ENCODE results near the gene LRP3.
"Not testable (repeated sequence)": the region's sequence is repeated elsewhere in the genome, so short reads cannot be mapped to it uniquely, and the experiment has no call there.

The LRP3 gene

GRCh38 chr19:33176670-33177416 lies 17.3 kb upstream of the LRP3 start:
- peak; percentile 100 for DNase-seq

- DNase-seq = peak; percentile 92
These were observed 16.6 kb upstream of the LRP3 start for GRCh38 chr19:33177417-33177979.

- DNase-seq = no peak
These were observed 7.5 kb upstream of the LRP3 start for GRCh38 chr19:33186431-33187182.

GRCh38 chr19:33187183-33187540 lies 7.0 kb upstream of the LRP3 start:
- DNase-seq = no peak

GRCh38 chr19:33189453-33189852 lies 4.7 kb upstream of the LRP3 start:
- no peak for DNase-seq

- not testable (repeated sequence) for DNase-seq
These were observed 3.0 kb upstream of the LRP3 start for GRCh38 chr19:33191092-33191491.

- DNase-seq = no peak
These were observed 2.6 kb upstream of the LRP3 start for GRCh38 chr19:33191501-33191900.

GRCh38 chr19:33192010-33192409 lies 2.1 kb upstream of the LRP3 start:
- no peak for DNase-seq

- no peak for DNase-seq
These were observed 763 bp upstream of the LRP3 start for GRCh38 chr19:33193269-33193864.

GRCh38 chr19:33194532-33194885 lies 379 bp downstream of the LRP3 start:
- DNase-seq = no peak

- peak; percentile 36 for DNase-seq
These were observed 935 bp downstream of the LRP3 start for GRCh38 chr19:33194886-33195644.

- DNase-seq = no peak
These were observed 1.7 kb downstream of the LRP3 start for GRCh38 chr19:33195645-33196347.

GRCh38 chr19:33196446-33197193 lies 2.5 kb downstream of the LRP3 start:
- DNase-seq = no peak

GRCh38 chr19:33197591-33198000 lies 3.5 kb downstream of the LRP3 start:
- no peak for DNase-seq

GRCh38 chr19:33198169-33198568 lies 4.0 kb downstream of the LRP3 start:
- no peak for DNase-seq

GRCh38 chr19:33199441-33200265 lies 5.5 kb downstream of the LRP3 start:
- no peak for DNase-seq

GRCh38 chr19:33201473-33201872 lies 7.3 kb downstream of the LRP3 start:
- DNase-seq = no peak

GRCh38 chr19:33201886-33202545 lies 7.9 kb downstream of the LRP3 start:
- DNase-seq = no peak

GRCh38 chr19:33202546-33203507 lies 8.7 kb downstream of the LRP3 start:
- no peak for DNase-seq

Data from NCI-H345 (cell line).